Keratinocyte (primary cell): ENCODE measurements around the gene RFC5. TPM values are rescaled to one million over a fixed set of nuclear protein-coding genes. Genes with fewer than 3 reads are reported as not detected.

Experiments used
- DNase-seq: peaks from one replicate; pipeline ENCODE4 v3.0.0-alpha.2; 2011; ENCODE audit warnings: low read depth, missing footprints, low spot score
- FAIRE-seq: peaks from 2 replicates; lab custom pipeline; 2011; peaks lifted over from hg19 to GRCh38; lab: Jason Lieb, UNC
- H2AFZ ChIP-seq: 2 replicates; pipeline ENCODE4 v1.6.0; 2012; ENCODE audit warnings: low read length, control low read depth, inconsistent platforms; ENCODE audit not compliant: control insufficient read depth
- H3K27ac ChIP-seq: 2 replicates; pipeline ENCODE4 v1.5.1; 2011; ENCODE audit warnings: low read length; ENCODE audit not compliant: control insufficient read depth, insufficient read depth
- H3K27me3 ChIP-seq: 3 replicates; pipeline ENCODE4 v1.6.0; 2011; ENCODE audit warnings: low read length; ENCODE audit not compliant: control insufficient read depth, insufficient read depth; ENCODE audit errors: extremely low read depth
- H3K36me3 ChIP-seq, 2 experiments: 2 replicates in 1 of 2; 3 replicates in 1 of 2; pipeline ENCODE4 v1.5.1; 2011; ENCODE audit warnings: low read length in 2 of 2, mild to moderate bottlenecking in 1 of 2; ENCODE audit not compliant: control insufficient read depth in 2 of 2, insufficient read depth in 2 of 2; ENCODE audit errors: extremely low read depth in 1 of 2
- H3K4me1 ChIP-seq: 3 replicates; pipeline ENCODE4 v1.5.1; 2011; ENCODE audit warnings: low read length; ENCODE audit not compliant: control insufficient read depth, insufficient read depth; ENCODE audit errors: extremely low read depth
- H3K4me2 ChIP-seq: 3 replicates; pipeline ENCODE4 v1.6.0; 2011; ENCODE audit warnings: low read depth, low read length; ENCODE audit not compliant: control insufficient read depth, insufficient read depth; ENCODE audit errors: extremely low read depth
- H3K4me3 ChIP-seq, 3 experiments: fragments of 200-600 bp in 1 of 3; sonication (generic) in 1 of 3; 2 replicates in 2 of 3; 3 replicates in 1 of 3; pipeline ENCODE4 v1.5.1; 2011 to 2016; ENCODE audit warnings: low read length in 3 of 3, mild to moderate bottlenecking in 3 of 3, control low read depth in 2 of 3, inconsistent platforms in 1 of 3, low read depth in 1 of 3, mixed read lengths in 1 of 3, mixed run types in 1 of 3, moderate library complexity in 1 of 3; ENCODE audit not compliant: control insufficient read depth in 2 of 3, insufficient read depth in 2 of 3; ENCODE audit errors: extremely low read depth in 1 of 3
- H3K79me2 ChIP-seq: 2 replicates; pipeline ENCODE4 v1.6.0; 2012; ENCODE audit warnings: low read length; ENCODE audit not compliant: control insufficient read depth, insufficient read depth
- H3K9ac ChIP-seq: 3 replicates; pipeline ENCODE4 v1.6.0; 2011; ENCODE audit warnings: low read length; ENCODE audit not compliant: control insufficient read depth, insufficient read depth; ENCODE audit errors: extremely low read depth
- H3K9me1 ChIP-seq: 3 replicates; pipeline ENCODE4 v1.6.0; 2011; ENCODE audit warnings: low read length; ENCODE audit not compliant: control insufficient read depth, insufficient read depth; ENCODE audit errors: extremely low read depth
- H3K9me3 ChIP-seq: 2 replicates; pipeline ENCODE4 v1.5.1; 2012; ENCODE audit warnings: low read depth, low read length; ENCODE audit not compliant: control insufficient read depth
- H4K20me1 ChIP-seq: 3 replicates; pipeline ENCODE4 v1.6.0; 2011; ENCODE audit warnings: low read length; ENCODE audit not compliant: control insufficient read depth, insufficient read depth; ENCODE audit errors: extremely low read depth
- CTCF ChIP-seq, 3 experiments: IDR thresholded peaks in 1 of 3; conservative IDR thresholded peaks in 1 of 3; optimal IDR thresholded peaks in 1 of 3; 2 replicates in 2 of 3; 3 replicates in 1 of 3; pipeline versions ENCODE3 to v1.5.1; 2011; ENCODE audit warnings: low read length in 3 of 3, mild to moderate bottlenecking in 3 of 3, moderate library complexity in 2 of 3, control low read depth in 1 of 3, inconsistent platforms in 1 of 3; ENCODE audit not compliant: insufficient read depth in 2 of 3; ENCODE audit errors: extremely low read depth in 1 of 3
- EZH2 ChIP-seq: IDR thresholded peaks from one replicate; pipeline ENCODE4 v1.6.1; 2012; ENCODE audit warnings: inconsistent platforms, mild to moderate bottlenecking, low read length, moderate library complexity
- dilution Hi-C: fragments of 300-500 bp; cut with MboI; formaldehyde crosslinking; loops from one replicate; pipeline ENCODE4 v1.7.0; 2020; ENCODE audit warnings: low sequenced_read_pairs; ENCODE audit not compliant: extremely low pct_ligation_motif_present
- polyA plus RNA-seq, 5 experiments: library from polyadenylated mRNA; depleted of rRNA in 3 of 5; stranded (reverse) in 3 of 5; stranded (forward) in 1 of 5; unstranded in 1 of 5; fragments of >200 nt; gene quantifications; 1 replicate in 1 of 5; 2 replicates in 3 of 5; 3 replicates in 1 of 5; pipeline versions ENCODE4 v1.2.1 to v1.2.3, GENCODE V29; 2011 to 2012; ENCODE audit warnings: missing spikeins in 2 of 5, low read depth in 1 of 5, low replicate concordance in 1 of 5

RFC5 gene
- polyA plus RNA-seq, 1 donor (not counting 4 experiments of a cell fraction or from before 2014, with no cell fraction given): 24.0 TPM

GRCh38 chr12:118042091-118042490 lies 25.6 kb downstream of the RFC5 start:
- FAIRE-seq (no peak), DNase-seq (no peak)
- dilution Hi-C loops: no loop called here
- Histone ChIP-seq H3K4me2 (no peak overlapping the region), H3K9me1 (no peaks in the 10 kb centered on the region), H3K9ac (no peak overlapping the region), H4K20me1 (no peaks in the 10 kb centered on the region), H3K27ac (no peak overlapping the region), H3K4me3 (no peak overlapping the region), H3K4me1 (no peaks in the 10 kb centered on the region), H3K36me3 (peaks cover 23 to 39% of the 10 kb centered on the region in 2 experiments), H3K9me3 (no peaks in the 10 kb centered on the region), H3K79me2 (peaks cover 8% of the 10 kb centered on the region), H2AFZ (no peak overlapping the region), H3K27me3 (no peaks in the 10 kb centered on the region)
- TF ChIP-seq EZH2 (no peak), CTCF (optimal IDR thresholded peaks at IDR 0.05 in 1 of 3, IDR thresholded peaks at IDR 0.05 in 1 of 3, conservative IDR thresholded peaks at IDR 0.05 in 1 of 3; ENCODE audit: extremely low read depth in 1 of 3, insufficient read depth in 2 of 3, low read length in 3 of 3) (no peak)

GRCh38 chr12:118044075-118044474 lies 27.6 kb downstream of the RFC5 start:
- no peak for FAIRE-seq
- Histone ChIP-seq H3K36me3 (peaks cover 15 to 36% of the 10 kb centered on the region in 2 experiments), H3K79me2 (peaks cover 13% of the 10 kb centered on the region), H3K4me1 (no peaks in the 10 kb centered on the region), H4K20me1 (no peaks in the 10 kb centered on the region), H3K9me3 (no peaks in the 10 kb centered on the region), H2AFZ (no peak overlapping the region), H3K4me3 (no peak overlapping the region), H3K27ac (no peak overlapping the region), H3K9me1 (no peaks in the 10 kb centered on the region), H3K9ac (no peak overlapping the region), H3K4me2 (no peak overlapping the region), H3K27me3 (no peaks in the 10 kb centered on the region)
- DNase-seq: no peak
- dilution Hi-C loops: no loop called here
- no peak for TF ChIP-seq EZH2
- no peak for TF ChIP-seq CTCF (optimal IDR thresholded peaks at IDR 0.05 in 1 of 3, IDR thresholded peaks at IDR 0.05 in 1 of 3, conservative IDR thresholded peaks at IDR 0.05 in 1 of 3; ENCODE audit: extremely low read depth in 1 of 3, insufficient read depth in 2 of 3, low read length in 3 of 3)
